C4-2B (cell line): ENCODE data around the gene TRIP10.

Experiments used
- ZFX ChIP-seq: fragments of 450-650 bp; IDR thresholded peaks from 2 replicates; pipeline ENCODE4 v1.6.1; 2017
- TF ChIP-seq, protein P1 (sequence below): fragments of 450-650 bp; conservative IDR thresholded peaks from 2 replicates; pipeline ENCODE4 v1.5.1; 2017; ENCODE audit warnings: mild to moderate bottlenecking

DNA sequence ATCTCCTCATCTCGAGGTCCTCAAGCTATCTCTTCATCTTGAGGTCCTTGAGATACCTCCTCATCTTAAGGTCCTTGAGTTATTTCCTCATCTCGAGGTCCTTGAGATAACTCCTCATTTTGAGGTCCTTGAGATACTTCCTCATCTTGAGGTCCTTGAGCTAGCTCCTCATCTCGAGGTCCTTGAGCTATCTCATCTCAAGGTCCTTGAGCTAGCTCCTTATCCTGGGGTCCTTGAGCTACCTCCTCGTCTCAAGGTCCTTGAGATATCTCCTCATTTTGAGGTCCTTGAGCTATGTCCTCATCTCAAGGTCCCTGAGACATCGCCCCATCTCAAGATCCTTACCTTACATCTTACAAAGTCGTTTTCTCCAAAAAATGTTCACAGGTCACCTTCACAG lies 51.8 kb downstream of the TRIP10 start:
- TF ChIP-seq, protein P1, sequence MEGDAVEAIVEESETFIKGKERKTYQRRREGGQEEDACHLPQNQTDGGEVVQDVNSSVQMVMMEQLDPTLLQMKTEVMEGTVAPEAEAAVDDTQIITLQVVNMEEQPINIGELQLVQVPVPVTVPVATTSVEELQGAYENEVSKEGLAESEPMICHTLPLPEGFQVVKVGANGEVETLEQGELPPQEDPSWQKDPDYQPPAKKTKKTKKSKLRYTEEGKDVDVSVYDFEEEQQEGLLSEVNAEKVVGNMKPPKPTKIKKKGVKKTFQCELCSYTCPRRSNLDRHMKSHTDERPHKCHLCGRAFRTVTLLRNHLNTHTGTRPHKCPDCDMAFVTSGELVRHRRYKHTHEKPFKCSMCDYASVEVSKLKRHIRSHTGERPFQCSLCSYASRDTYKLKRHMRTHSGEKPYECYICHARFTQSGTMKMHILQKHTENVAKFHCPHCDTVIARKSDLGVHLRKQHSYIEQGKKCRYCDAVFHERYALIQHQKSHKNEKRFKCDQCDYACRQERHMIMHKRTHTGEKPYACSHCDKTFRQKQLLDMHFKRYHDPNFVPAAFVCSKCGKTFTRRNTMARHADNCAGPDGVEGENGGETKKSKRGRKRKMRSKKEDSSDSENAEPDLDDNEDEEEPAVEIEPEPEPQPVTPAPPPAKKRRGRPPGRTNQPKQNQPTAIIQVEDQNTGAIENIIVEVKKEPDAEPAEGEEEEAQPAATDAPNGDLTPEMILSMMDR, result no peak
- TF ChIP-seq ZFX, result no peak
